Loucy (cell line): ENCODE data around the gene PANK3.
"Not testable (repeated sequence)": the region's sequence is repeated elsewhere in the genome, so short reads cannot be mapped to it uniquely, and the experiment has no call there.

Experiments used
- H2AFZ ChIP-seq: fragments of 200-600 bp; sonication (generic); 2 replicates; pipeline ENCODE4 v1.6.0; 2016; ENCODE audit warnings: antibody characterized with exemption, mild to moderate bottlenecking, low read length, moderate library complexity
- H3F3A ChIP-seq: fragments of 200-600 bp; 2 replicates; pipeline ENCODE4 v1.6.0; 2016; ENCODE audit warnings: antibody characterized with exemption, low read depth, mild to moderate bottlenecking
- H3K27me3 ChIP-seq: fragments of 200-600 bp; sonication (generic); 2 replicates; pipeline ENCODE4 v1.6.1; 2014; ENCODE audit warnings: low read length, mild to moderate bottlenecking; ENCODE audit not compliant: insufficient read depth, poor library complexity, severe bottlenecking
- H3K36me3 ChIP-seq: fragments of 200-600 bp; sonication (generic); 2 replicates; pipeline ENCODE4 v1.6.1; 2016; ENCODE audit warnings: low read length; ENCODE audit not compliant: insufficient read depth
- H3K4me1 ChIP-seq: fragments of 200-600 bp; sonication (generic); 2 replicates; pipeline ENCODE4 v1.5.1; 2014; ENCODE audit warnings: low read length, mild to moderate bottlenecking; ENCODE audit not compliant: insufficient read depth, poor library complexity, severe bottlenecking
- H3K4me2 ChIP-seq: fragments of 200-600 bp; sonication (generic); 2 replicates; pipeline ENCODE4 v1.6.0; 2014; ENCODE audit warnings: antibody characterized with exemption, low read length, low read depth, mild to moderate bottlenecking; ENCODE audit not compliant: poor library complexity, severe bottlenecking
- H3K4me3 ChIP-seq: fragments of 200-600 bp; sonication (generic); 2 replicates; pipeline ENCODE4 v1.5.1; 2014; ENCODE audit warnings: low read length, mild to moderate bottlenecking, mixed read lengths; ENCODE audit not compliant: poor library complexity, severe bottlenecking
- H3K79me2 ChIP-seq: fragments of 200-600 bp; sonication (generic); 2 replicates; pipeline ENCODE4 v1.6.1; 2014; ENCODE audit warnings: low read length; ENCODE audit not compliant: insufficient read depth
- H3K9ac ChIP-seq: fragments of 200-600 bp; sonication (generic); 2 replicates; pipeline ENCODE4 v1.6.0; 2014; ENCODE audit warnings: mild to moderate bottlenecking, low read depth, low read length, moderate library complexity; ENCODE audit not compliant: poor library complexity, severe bottlenecking
- H3K9me2 ChIP-seq: fragments of 200-600 bp; sonication (generic); replicated peaks from 2 replicates; pipeline ENCODE4 v1.6.1; 2016; ENCODE audit warnings: low read depth, low read length, mixed read lengths
- H3K9me3 ChIP-seq: fragments of 200-600 bp; sonication (generic); 2 replicates; pipeline ENCODE4 v1.6.1; 2014; ENCODE audit warnings: mild to moderate bottlenecking, antibody characterized with exemption, low read length, low read depth; ENCODE audit not compliant: insufficient read depth
- H4K20me1 ChIP-seq: fragments of 200-600 bp; sonication (generic); 2 replicates; pipeline ENCODE4 v1.6.0; 2014; ENCODE audit warnings: antibody characterized with exemption, low read length, mild to moderate bottlenecking; ENCODE audit not compliant: insufficient read depth, poor library complexity, severe bottlenecking
- CTCF ChIP-seq: fragments of 200-600 bp; sonication (generic); conservative IDR thresholded peaks from 2 replicates; pipeline ENCODE4 v1.5.1; 2014; ENCODE audit warnings: mild to moderate bottlenecking, antibody characterized with exemption, low read length
- EZH2phosphoT487 ChIP-seq: fragments of 200-600 bp; IDR thresholded peaks from 2 replicates; pipeline ENCODE4 v1.6.1; 2018; ENCODE audit warnings: antibody characterized with exemption, mild to moderate bottlenecking, moderate library complexity, borderline replicate concordance

The PANK3 gene

GRCh38 chr5:168537176-168537575, 42.0 kb downstream of the PANK3 start:
- Histone ChIP-seq H3K9me2 (no peaks in the 10 kb centered on the region), H3K27me3 (no peaks in the 10 kb centered on the region), H3K79me2 (no peaks in the 10 kb centered on the region), H2AFZ (no peak overlapping the region), H3K4me3 (no peak overlapping the region), H3K9ac (no peak overlapping the region), H3K9me3 (no peaks in the 10 kb centered on the region), H3K4me1 (no peaks in the 10 kb centered on the region), H3K36me3 (no peaks in the 10 kb centered on the region), H3K4me2 (no peak overlapping the region), H3F3A (no peaks in the 10 kb centered on the region), H4K20me1 (no peaks in the 10 kb centered on the region)
- TF ChIP-seq EZH2phosphoT487, result no peak
- no peak for TF ChIP-seq CTCF

- H3K4me3 ChIP-seq, H3K4me2 ChIP-seq, H3F3A ChIP-seq, H2AFZ ChIP-seq, H3K27me3 ChIP-seq, H3K9me3 ChIP-seq, H3K36me3 ChIP-seq, H3K4me1 ChIP-seq, H4K20me1 ChIP-seq, H3K9me2 ChIP-seq, H3K9ac ChIP-seq, H3K79me2 ChIP-seq: not testable (repeated sequence)
Measured at GRCh38 chr5:168534351-168534750, 44.8 kb downstream of the PANK3 start.

- H3K4me3 ChIP-seq, result no peak overlapping the region
- no peak overlapping the region for H3K4me2 ChIP-seq
- no peaks in the 10 kb centered on the region for H3K27me3 ChIP-seq
- no peak overlapping the region for H3K9ac ChIP-seq
- no peaks in the 10 kb centered on the region for H3K9me3 ChIP-seq
- no peak overlapping the region for H2AFZ ChIP-seq
- H3K4me1 ChIP-seq, result no peaks in the 10 kb centered on the region
- no peaks in the 10 kb centered on the region for H4K20me1 ChIP-seq
- H3K79me2 ChIP-seq, result no peaks in the 10 kb centered on the region
- H3K9me2 ChIP-seq, result no peaks in the 10 kb centered on the region
- TF ChIP-seq EZH2phosphoT487, result no peak
- TF ChIP-seq CTCF, result no peak
- no peaks in the 10 kb centered on the region for H3F3A ChIP-seq
- no peaks in the 10 kb centered on the region for H3K36me3 ChIP-seq
Measured at GRCh38 chr5:168531987-168532864, 46.9 kb downstream of the PANK3 start.

- Histone ChIP-seq H3K9me2 (no peaks in the 10 kb centered on the region), H3K4me1 (no peaks in the 10 kb centered on the region), H3K9me3 (no peaks in the 10 kb centered on the region), H2AFZ (no peak overlapping the region), H3K27me3 (no peaks in the 10 kb centered on the region), H3K79me2 (no peaks in the 10 kb centered on the region), H3K9ac (no peak overlapping the region), H3K36me3 (no peaks in the 10 kb centered on the region), H3K4me3 (no peak overlapping the region), H3F3A (no peaks in the 10 kb centered on the region), H4K20me1 (no peaks in the 10 kb centered on the region), H3K4me2 (no peak overlapping the region)
- no peak for TF ChIP-seq EZH2phosphoT487
- TF ChIP-seq CTCF, result no peak
Measured at GRCh38 chr5:168531191-168531590, 48.0 kb downstream of the PANK3 start.
